Urothelium cell line (cell line): ENCODE measurements around the gene URB2.
"Not testable (repeated sequence)": the region's sequence is repeated elsewhere in the genome, so short reads cannot be mapped to it uniquely, and the experiment has no call there.

Experiments used
- DNase-seq: peaks from one replicate; pipeline ENCODE4 v3.0.0; 2011; ENCODE audit warnings: low spot score, mixed read lengths
- FAIRE-seq: peaks from 2 replicates; lab custom pipeline; 2011; peaks lifted over from hg19 to GRCh38; lab: Jason Lieb, UNC

The URB2 gene

DNA sequence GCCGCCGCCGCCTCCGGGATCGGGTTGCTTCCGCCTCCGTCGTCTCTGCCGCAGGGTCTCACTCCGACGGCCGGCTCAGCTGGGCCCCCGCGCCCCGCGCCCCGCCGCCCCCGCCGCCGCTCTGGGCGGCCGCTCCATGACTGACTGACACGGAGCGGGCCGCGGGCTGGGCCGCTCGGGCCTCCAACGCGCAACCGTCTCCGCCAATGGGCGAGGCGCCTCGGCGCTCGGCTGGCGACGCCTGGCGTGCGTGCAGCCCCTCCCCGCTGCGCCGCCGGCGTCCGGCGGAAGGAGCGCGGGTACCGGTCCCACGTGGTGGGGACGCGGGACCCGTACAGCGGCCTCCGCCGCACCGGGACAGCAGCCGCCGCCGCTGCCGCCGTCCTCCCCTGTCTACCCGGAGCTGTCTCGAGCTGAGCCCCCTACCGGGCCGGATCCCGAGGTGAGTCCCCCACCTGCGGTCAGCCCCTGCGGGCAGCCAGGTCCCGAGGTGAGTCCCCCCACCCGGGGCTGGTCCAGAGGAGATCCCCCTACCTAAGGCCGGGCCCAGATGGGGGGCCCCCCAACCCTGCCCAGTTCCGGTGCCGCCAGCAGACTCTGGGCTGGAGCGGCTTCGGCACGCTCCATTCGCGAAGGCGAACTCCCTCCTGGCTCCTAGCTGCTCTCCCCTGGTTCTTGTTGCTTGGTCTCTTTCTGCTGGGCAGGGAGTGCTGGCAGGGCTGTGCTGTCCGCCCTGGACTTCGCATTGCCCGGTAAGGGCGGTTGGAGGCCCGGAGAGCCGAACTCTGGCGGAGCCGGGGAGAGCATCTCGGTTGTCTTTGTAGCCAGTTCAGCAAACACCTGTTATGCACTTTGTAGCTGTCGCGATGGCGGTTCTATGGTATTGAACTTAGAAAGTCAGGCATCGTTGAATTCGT, at the start of gene URB2, which contains the start of gene TAF5L:
URB2 (plus strand) TSS at position 333 of the 917 bp plus-strand sequence. CDS start 1,387 bp downstream, outside the sequence.
TAF5L (minus strand) TSS at position 208 of the 917 bp plus-strand sequence. CDS start 11,640 bp downstream, outside the sequence.
- peak; percentile 96 for DNase-seq
- FAIRE-seq: peak; percentile 74

GRCh38 chr1:229578168-229579058, 47.6 kb upstream of the URB2 start:
- FAIRE-seq: no peak
- no peak for DNase-seq

DNA sequence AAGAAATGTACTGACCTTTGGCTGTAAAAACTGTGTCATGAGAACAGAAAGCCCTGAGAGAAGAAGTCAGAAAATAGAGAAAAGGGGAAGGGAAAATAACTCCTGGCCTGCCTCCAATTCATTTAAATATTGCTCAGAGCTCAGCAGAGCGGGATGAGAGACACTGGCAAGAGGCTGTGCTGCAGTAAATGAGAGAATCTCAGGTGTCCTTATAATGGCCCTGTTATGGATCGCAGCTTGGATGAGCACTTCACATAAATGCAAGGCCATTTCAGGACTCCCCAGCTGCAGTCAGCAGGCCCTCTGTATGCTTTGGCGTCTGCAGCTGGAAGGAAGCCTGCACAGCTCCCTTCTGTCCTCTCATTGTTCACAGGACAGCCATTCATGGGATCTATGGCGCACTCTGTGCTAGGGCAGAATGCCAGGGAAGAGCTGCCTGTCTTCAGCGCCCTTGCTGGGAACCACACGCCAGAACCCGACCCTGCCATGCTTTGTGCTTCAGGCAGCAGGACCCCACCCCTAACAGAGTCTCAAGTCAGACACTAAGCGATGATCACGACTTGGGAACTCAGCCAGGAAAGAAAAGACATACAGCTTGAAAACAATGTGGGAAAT, 46.9 kb upstream of the URB2 start:
- DNase-seq: no peak
- FAIRE-seq: no peak

GRCh38 chr1:229581485-229581884, 44.6 kb upstream of the URB2 start:
- FAIRE-seq (no peak), DNase-seq (no peak)

- FAIRE-seq (no peak), DNase-seq (no peak)
These were observed 43.9 kb upstream of the URB2 start for GRCh38 chr1:229582011-229582694.

- DNase-seq (no peak), FAIRE-seq (no peak)
These were observed 43.3 kb upstream of the URB2 start for GRCh38 chr1:229582715-229583114.

DNA sequence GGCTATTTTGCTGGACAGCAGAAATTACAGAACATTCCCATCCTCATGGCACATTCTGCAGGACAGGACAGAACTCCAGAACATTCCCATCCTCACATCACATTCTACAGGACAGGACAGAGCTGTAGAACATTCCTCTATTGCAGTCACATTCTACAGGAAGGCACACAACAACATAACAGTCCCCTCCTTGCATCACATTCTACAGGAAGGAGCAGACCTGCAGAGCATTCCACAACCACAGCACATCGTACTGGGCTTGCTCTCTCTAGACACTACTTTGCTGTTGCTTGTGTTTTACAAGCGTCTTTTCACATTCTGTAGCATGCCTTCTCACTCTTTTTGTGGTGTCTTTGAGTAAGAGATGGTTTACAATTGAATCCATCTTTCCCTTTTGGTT, 40.7 kb upstream of the URB2 start:
- no peak for DNase-seq
- FAIRE-seq: no peak

DNA sequence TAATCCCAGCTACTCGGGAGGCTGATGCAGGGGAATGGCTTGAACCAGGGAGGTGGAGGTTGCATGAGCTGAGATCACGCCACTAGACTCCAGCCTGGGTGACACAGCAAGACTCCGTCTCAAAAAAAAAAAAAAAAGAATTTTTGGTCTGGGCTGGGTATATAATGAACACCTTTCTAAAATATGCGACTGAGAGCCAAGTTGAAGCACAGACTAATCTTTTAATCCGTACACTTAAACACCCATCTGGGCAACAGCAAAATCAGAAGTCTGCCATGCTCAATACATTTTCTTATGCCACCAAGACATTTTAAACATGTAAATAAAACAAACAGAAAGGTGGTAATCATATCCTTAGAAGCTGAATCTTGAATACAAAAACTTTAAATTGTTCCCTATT, 35.9 kb upstream of the URB2 start:
- FAIRE-seq (no peak), DNase-seq (no peak)

- no peak for DNase-seq
These were observed 32.2 kb upstream of the URB2 start for GRCh38 chr1:229593800-229594199.

GRCh38 chr1:229594227-229595008, 31.6 kb upstream of the URB2 start:
- FAIRE-seq (no peak), DNase-seq (no peak)

More at GRCh38 chr1:229593800-229594199, 32.2 kb upstream of the URB2 start:
- no peak for FAIRE-seq

- not testable (repeated sequence) for FAIRE-seq, DNase-seq
These were observed 30.2 kb upstream of the URB2 start for GRCh38 chr1:229595876-229596275.

- no peak for FAIRE-seq
- no peak for DNase-seq
These were observed 28.9 kb upstream of the URB2 start for GRCh38 chr1:229596925-229597699.

DNA sequence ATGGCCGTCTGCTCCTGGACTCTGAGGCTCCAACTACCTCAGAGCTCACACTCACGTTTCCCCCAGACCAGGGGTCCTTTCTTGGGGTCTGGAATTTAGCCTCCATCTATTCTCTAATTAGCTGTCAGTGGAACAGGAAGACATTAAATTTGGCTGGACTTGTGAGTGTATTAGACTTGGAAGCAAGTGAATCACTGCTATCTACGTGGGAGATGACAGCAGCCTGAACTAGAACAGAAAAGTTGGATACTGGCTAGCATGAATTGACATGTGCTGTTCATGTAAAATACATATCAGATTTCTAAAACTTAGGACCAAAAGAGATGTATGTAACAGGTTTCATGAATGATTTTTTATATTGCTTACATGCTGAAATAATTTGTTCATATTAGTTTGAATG, 28.2 kb upstream of the URB2 start:
- no peak for FAIRE-seq
- no peak for DNase-seq

GRCh38 chr1:229599218-229599954, 26.7 kb upstream of the URB2 start:
- DNase-seq (no peak), FAIRE-seq (no peak)

GRCh38 chr1:229600229-229600628, 25.8 kb upstream of the URB2 start:
- FAIRE-seq (no peak), DNase-seq (no peak)

- FAIRE-seq (no peak), DNase-seq (no peak)
These were observed 22.6 kb upstream of the URB2 start for GRCh38 chr1:229603371-229604005.

- DNase-seq (no peak), FAIRE-seq (no peak)
These were observed 18.7 kb upstream of the URB2 start for GRCh38 chr1:229607370-229607769.

GRCh38 chr1:229608590-229608989, 17.5 kb upstream of the URB2 start:
- FAIRE-seq: no peak

More at GRCh38 chr1:229608590-229608989, 17.5 kb upstream of the URB2 start:
- no peak for DNase-seq
